Measurements from ENCODE around the gene CLTC. TPM values are rescaled to one million over a fixed set of nuclear protein-coding genes. Genes with fewer than 3 reads are reported as not detected.

Gene CLTC
- total RNA-seq, 4 donors from 2014 or later, result 141 to 284 (median 237) TPM

DNA sequence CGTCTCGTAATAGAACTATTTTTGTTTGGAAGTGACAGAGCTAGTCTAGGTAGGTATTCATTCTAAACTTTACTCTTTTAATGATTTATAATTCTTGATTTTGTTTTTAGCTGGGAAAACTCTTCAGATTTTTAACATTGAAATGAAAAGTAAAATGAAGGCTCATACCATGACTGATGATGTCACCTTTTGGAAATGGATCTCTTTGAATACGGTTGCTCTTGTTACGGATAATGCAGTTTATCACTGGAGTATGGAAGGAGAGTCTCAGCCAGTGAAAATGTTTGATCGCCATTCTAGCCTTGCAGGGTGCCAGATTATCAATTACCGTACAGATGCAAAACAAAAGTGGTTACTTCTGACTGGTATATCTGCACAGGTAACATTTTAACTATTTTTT is 27.6 kb downstream of the CLTC start:
- TF ChIP-seq, protein P1, sequence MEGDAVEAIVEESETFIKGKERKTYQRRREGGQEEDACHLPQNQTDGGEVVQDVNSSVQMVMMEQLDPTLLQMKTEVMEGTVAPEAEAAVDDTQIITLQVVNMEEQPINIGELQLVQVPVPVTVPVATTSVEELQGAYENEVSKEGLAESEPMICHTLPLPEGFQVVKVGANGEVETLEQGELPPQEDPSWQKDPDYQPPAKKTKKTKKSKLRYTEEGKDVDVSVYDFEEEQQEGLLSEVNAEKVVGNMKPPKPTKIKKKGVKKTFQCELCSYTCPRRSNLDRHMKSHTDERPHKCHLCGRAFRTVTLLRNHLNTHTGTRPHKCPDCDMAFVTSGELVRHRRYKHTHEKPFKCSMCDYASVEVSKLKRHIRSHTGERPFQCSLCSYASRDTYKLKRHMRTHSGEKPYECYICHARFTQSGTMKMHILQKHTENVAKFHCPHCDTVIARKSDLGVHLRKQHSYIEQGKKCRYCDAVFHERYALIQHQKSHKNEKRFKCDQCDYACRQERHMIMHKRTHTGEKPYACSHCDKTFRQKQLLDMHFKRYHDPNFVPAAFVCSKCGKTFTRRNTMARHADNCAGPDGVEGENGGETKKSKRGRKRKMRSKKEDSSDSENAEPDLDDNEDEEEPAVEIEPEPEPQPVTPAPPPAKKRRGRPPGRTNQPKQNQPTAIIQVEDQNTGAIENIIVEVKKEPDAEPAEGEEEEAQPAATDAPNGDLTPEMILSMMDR (IDR thresholded peaks at IDR 0.05; ENCODE audit: low read depth), result no peak

DNA sequence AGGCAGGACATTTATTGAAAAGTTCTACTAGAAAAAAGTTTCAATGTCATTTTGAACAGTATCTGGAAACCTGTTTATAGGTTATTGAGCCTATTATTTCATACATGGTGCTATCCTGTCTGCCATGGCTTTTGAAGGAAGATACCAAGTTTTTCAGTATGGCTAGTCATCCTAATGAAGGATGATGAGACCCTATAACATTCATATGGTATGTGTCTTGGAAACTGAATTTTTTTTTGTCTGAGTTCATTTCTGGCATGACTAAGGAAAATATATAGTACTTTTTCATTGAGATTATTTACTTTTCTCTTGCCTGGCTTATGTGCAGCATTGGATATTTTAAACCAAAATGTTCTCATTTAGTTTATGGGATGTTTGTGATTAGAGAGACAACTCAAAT is 30.2 kb downstream of the CLTC start:
- TF ChIP-seq, protein P1 (IDR thresholded peaks at IDR 0.05; ENCODE audit: low read depth), result no peak

DNA sequence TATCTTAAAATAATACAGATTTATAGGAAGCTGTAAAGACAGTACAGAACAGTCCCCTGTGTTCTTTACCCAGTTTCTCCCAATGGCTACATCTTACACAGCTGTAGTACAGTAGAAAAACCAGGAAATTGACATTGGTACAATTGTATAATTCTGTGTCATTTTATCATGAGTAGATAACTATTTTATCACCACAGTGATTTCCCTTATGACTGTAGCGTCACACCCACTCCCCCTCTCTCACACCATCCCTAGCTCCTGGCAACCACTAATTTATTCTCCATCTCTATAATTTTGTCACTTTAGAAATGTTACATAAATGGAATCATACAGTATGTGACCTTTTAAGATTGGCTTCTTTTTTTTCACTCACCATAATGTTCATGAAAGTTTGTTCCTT is 30.9 kb downstream of the CLTC start:
- TF ChIP-seq, protein P1 (IDR thresholded peaks at IDR 0.05; ENCODE audit: low read depth), result no peak

DNA sequence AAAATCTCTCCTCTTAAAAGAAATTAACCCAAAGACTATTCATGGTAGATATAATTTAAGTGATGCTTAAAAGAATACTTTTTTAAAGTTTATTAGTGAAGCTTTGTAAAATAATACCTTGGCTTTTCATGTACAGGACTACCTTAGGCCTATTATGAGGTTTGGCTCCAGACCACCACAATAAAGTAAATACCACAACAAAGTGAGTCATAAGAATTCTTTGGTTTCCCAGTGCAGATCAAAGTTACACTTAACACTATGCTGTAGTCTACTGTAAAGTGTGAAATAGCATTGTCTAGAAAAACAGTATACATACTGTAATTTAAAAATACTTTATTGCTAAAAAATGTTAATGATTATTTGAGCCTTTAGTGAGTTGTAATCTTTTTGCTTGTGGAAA is 31.7 kb downstream of the CLTC start:
- TF ChIP-seq, protein P1 (IDR thresholded peaks at IDR 0.05; ENCODE audit: low read depth), result no peak

DNA sequence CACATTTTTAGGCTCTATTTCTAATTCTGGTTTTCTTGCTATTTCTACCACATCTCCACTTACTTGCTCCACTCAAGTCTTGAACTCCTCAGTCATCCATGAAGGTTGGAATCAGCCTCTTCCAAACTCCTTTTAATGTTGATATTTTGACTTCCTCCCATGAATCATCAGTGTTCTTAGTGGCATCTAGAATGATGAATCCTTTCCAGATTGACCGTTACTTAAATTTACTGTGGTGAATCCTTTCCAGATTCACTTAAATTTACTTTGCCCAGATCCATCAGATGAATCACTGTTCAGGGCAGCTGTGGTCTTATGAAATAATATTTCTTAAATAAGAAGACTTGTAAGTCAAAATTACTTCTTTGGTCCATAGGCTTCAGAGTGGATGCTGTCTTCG is 32.4 kb downstream of the CLTC start:
- TF ChIP-seq, protein P1 (IDR thresholded peaks at IDR 0.05; ENCODE audit: low read depth), result no peak

DNA sequence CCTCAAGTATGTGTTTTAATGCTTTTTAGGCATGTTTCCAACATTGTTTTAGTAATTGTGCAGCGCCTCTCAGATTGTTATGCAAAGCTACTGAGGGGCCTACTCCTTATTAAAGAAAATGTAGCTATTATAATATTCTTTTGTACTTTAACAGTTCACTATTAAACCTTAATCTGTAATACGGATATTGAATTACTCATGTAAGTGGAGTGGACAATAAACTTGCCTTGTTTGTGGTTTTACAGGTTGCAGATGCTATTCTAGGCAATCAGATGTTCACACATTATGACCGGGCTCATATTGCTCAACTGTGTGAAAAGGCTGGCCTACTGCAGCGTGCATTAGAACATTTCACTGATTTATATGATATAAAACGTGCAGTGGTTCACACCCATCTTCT is 46.5 kb downstream of the CLTC start:
- TF ChIP-seq, protein P1 (IDR thresholded peaks at IDR 0.05; ENCODE audit: low read depth), result no peak

DNA sequence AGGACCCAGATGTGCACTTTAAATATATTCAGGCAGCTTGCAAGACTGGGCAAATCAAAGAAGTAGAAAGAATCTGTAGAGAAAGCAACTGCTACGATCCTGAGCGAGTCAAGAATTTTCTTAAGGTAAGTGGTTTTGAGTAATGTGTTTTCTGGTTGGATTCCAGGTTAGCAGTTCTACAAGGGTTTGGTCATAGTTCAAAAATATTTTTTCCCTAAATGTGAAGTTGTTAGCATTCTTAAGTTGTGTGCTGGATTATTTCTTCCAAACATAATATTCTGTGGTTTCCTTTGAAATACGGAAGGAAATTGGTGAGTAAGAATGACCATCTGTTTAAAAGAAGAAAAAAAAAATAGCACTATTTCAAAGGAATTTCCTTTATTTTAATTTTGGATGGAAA is 49.1 kb downstream of the CLTC start:
- TF ChIP-seq, protein P1 (IDR thresholded peaks at IDR 0.05; ENCODE audit: low read depth), result no peak
